MM.1S (cell line): ENCODE results near the gene TMEM238L.

Experiments
- DNase-seq: peaks from one replicate; pipeline ENCODE4 v3.0.0-alpha.2; 2015
- H2AFZ ChIP-seq: fragments of 300-600 bp; sonication (generic); 2 replicates; pipeline ENCODE4 v1.6.0; 2016; ENCODE audit warnings: antibody characterized with exemption, low read length
- H3F3A ChIP-seq: fragments of 300-600 bp; sonication (generic); 2 replicates; pipeline ENCODE4 v1.6.1; 2016; ENCODE audit warnings: mild to moderate bottlenecking, antibody characterized with exemption, low read length, moderate library complexity, mixed read lengths; ENCODE audit not compliant: insufficient read depth
- H3K27ac ChIP-seq: fragments of 300-600 bp; sonication (generic); 2 replicates; pipeline ENCODE4 v1.5.1; 2016; ENCODE audit warnings: mild to moderate bottlenecking, low read length
- H3K27me3 ChIP-seq: fragments of 300-600 bp; sonication (generic); replicated peaks from 2 replicates; pipeline ENCODE4 v1.6.0; 2016; ENCODE audit warnings: low read length; ENCODE audit not compliant: insufficient read depth
- H3K36me3 ChIP-seq: fragments of 300-600 bp; sonication (generic); replicated peaks from 2 replicates; pipeline ENCODE4 v1.6.1; 2016; ENCODE audit warnings: mild to moderate bottlenecking, low read length, mixed read lengths; ENCODE audit not compliant: insufficient read depth
- H3K4me1 ChIP-seq: fragments of 300-600 bp; sonication (generic); 2 replicates; pipeline ENCODE4 v1.6.1; 2016; ENCODE audit warnings: low read length, mixed read lengths
- H3K4me2 ChIP-seq: fragments of 300-600 bp; sonication (generic); 2 replicates; pipeline ENCODE4 v1.6.0; 2016; ENCODE audit warnings: low read depth, low read length
- H3K4me3 ChIP-seq: fragments of 300-600 bp; sonication (generic); 2 replicates; pipeline ENCODE4 v1.5.1; 2016; ENCODE audit warnings: low read length, mixed read lengths
- H3K79me2 ChIP-seq: fragments of 300-600 bp; sonication (generic); 2 replicates; pipeline ENCODE4 v1.6.1; 2016; ENCODE audit warnings: mixed run types, low read length, mixed read lengths
- H3K9ac ChIP-seq: fragments of 300-600 bp; sonication (generic); 2 replicates; pipeline ENCODE4 v1.6.1; 2016; ENCODE audit warnings: low read length, mixed read lengths
- H3K9me2 ChIP-seq: fragments of 300-600 bp; sonication (generic); replicated peaks from 2 replicates; pipeline ENCODE4 v1.6.1; 2016; ENCODE audit warnings: mild to moderate bottlenecking, low read length, mixed read lengths; ENCODE audit not compliant: insufficient read depth
- H3K9me3 ChIP-seq: fragments of 300-600 bp; sonication (generic); replicated peaks from 2 replicates; pipeline ENCODE4 v1.6.1; 2016; ENCODE audit warnings: mild to moderate bottlenecking, low read length, mixed read lengths; ENCODE audit not compliant: insufficient read depth
- H4K20me1 ChIP-seq: fragments of 300-600 bp; sonication (generic); 2 replicates; pipeline ENCODE4 v1.6.1; 2016; ENCODE audit warnings: mild to moderate bottlenecking, low read length, moderate library complexity, mixed read lengths; ENCODE audit not compliant: insufficient read depth
- EZH2 ChIP-seq: fragments of 300-600 bp; sonication (generic); optimal IDR thresholded peaks from 2 replicates; pipeline ENCODE3; 2017; ENCODE audit warnings: low read depth, mild to moderate bottlenecking, antibody characterized with exemption, low read length, mixed read lengths
- EZH2phosphoT487 ChIP-seq: fragments of 300-600 bp; sonication (generic); IDR thresholded peaks from 2 replicates; pipeline ENCODE4 v1.6.1; 2018; ENCODE audit warnings: antibody characterized with exemption, low read length
- TF ChIP-seq, protein P1 (sequence below): fragments of 300-600 bp; sonication (generic); IDR thresholded peaks from 2 replicates; pipeline ENCODE4 v1.5.1; 2016; ENCODE audit warnings: antibody characterized with exemption, low read length, mixed read lengths

TMEM238L gene

DNA sequence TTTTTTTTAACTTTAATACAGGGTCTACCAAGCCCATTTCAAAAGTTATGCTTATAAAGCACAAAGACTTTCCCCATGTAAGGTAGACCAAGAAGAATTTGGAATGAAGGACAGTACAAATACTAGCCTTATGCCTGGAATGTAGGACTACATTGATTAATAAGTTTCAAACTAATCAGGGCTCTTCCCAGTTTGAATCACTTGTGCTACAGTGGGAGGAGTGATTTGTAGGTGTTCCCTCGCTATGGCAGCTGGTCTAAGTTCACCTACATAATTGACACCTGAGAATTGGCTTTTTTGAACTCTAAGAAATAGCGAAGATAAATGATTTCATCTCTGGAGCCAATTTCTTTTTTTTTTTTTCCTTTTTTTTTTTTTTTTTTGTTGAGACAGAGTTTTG, 18.6 kb downstream of the TMEM238L start:
- no peak overlapping the region for H3K27ac ChIP-seq
- no peaks in the 10 kb centered on the region for H3K36me3 ChIP-seq
- H3K79me2 ChIP-seq = no peaks in the 10 kb centered on the region
- TF ChIP-seq, protein P1, sequence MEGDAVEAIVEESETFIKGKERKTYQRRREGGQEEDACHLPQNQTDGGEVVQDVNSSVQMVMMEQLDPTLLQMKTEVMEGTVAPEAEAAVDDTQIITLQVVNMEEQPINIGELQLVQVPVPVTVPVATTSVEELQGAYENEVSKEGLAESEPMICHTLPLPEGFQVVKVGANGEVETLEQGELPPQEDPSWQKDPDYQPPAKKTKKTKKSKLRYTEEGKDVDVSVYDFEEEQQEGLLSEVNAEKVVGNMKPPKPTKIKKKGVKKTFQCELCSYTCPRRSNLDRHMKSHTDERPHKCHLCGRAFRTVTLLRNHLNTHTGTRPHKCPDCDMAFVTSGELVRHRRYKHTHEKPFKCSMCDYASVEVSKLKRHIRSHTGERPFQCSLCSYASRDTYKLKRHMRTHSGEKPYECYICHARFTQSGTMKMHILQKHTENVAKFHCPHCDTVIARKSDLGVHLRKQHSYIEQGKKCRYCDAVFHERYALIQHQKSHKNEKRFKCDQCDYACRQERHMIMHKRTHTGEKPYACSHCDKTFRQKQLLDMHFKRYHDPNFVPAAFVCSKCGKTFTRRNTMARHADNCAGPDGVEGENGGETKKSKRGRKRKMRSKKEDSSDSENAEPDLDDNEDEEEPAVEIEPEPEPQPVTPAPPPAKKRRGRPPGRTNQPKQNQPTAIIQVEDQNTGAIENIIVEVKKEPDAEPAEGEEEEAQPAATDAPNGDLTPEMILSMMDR = no peak
- no peak for TF ChIP-seq EZH2phosphoT487
- H3F3A ChIP-seq = no peaks in the 10 kb centered on the region
- no peaks in the 10 kb centered on the region for H3K9me3 ChIP-seq
- H3K4me2 ChIP-seq = no peak overlapping the region
- no peaks in the 10 kb centered on the region for H3K27me3 ChIP-seq
- no peak overlapping the region for H3K4me3 ChIP-seq
- H3K9ac ChIP-seq = no peak overlapping the region
- H4K20me1 ChIP-seq = no peaks in the 10 kb centered on the region
- no peaks in the 10 kb centered on the region for H3K9me2 ChIP-seq
- H3K4me1 ChIP-seq = no peaks in the 10 kb centered on the region
- no peak for DNase-seq
- H2AFZ ChIP-seq = no peak overlapping the region

DNA sequence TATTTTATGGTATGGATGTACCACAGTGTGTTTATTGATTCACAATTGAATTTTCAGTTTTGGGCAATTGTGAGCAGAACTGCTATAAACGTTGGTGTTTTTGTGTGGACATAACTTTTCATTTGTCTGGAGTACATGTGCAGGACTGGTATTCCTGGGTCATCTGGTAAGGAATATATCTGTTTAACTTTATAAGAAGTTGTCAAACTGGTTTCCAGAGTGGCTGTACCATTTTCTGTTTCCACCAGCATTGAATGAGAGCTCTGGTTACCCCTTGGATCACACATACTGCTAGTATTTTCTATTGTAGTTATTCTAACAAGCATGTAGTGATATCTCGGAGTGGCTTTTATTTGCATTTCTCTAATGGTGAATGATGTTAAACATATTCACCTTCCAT, 24.3 kb downstream of the TMEM238L start:
- no peak overlapping the region for H3K9ac ChIP-seq
- H3K79me2 ChIP-seq = no peaks in the 10 kb centered on the region
- no peaks in the 10 kb centered on the region for H3K4me1 ChIP-seq
- H3K9me3 ChIP-seq = no peaks in the 10 kb centered on the region
- TF ChIP-seq EZH2phosphoT487 (no peak), EZH2 (no peak)
- TF ChIP-seq, protein P1 = no peak
- no peak overlapping the region for H3K27ac ChIP-seq
- DNase-seq = no peak
- H3F3A ChIP-seq = no peaks in the 10 kb centered on the region
- no peak overlapping the region for H2AFZ ChIP-seq
- H3K9me2 ChIP-seq = no peaks in the 10 kb centered on the region
- H3K4me2 ChIP-seq = no peak overlapping the region
- no peaks in the 10 kb centered on the region for H3K27me3 ChIP-seq
- no peak overlapping the region for H3K4me3 ChIP-seq
- no peaks in the 10 kb centered on the region for H3K36me3 ChIP-seq
- H4K20me1 ChIP-seq = no peaks in the 10 kb centered on the region

DNA sequence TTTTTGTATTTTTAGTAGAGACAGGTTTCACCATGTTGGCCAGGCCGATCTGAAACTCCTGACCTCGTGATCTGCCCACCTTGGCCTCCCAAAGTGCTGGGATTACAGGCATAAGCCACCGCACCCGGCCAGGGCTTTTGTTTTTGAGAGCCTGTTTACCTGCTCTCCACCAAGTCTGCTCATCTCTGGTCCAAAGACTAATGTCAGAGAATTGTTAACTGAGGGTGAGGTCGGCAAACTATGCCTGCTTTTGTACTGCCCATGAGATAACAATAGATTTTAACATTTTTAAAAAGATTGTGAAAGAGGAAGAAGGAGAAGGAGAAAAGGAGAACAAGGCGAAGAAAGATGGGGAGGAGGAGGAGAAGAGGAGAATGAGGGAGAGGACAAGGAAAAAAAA, 26.0 kb downstream of the TMEM238L start:
- Histone ChIP-seq H3K4me3 (no peak overlapping the region), H4K20me1 (no peaks in the 10 kb centered on the region), H3K27ac (no peak overlapping the region), H3F3A (no peaks in the 10 kb centered on the region), H3K9me2 (no peaks in the 10 kb centered on the region), H3K36me3 (no peaks in the 10 kb centered on the region), H3K9ac (no peak overlapping the region), H3K4me2 (no peak overlapping the region), H3K27me3 (no peaks in the 10 kb centered on the region), H3K9me3 (no peaks in the 10 kb centered on the region), H2AFZ (no peak overlapping the region), H3K79me2 (no peaks in the 10 kb centered on the region), H3K4me1 (no peaks in the 10 kb centered on the region)
- no peak for DNase-seq
- TF ChIP-seq EZH2phosphoT487 = no peak
- TF ChIP-seq, protein P1 = no peak
- no peak for TF ChIP-seq EZH2
